H1 (cell line): Measurements from ENCODE around the gene ASAP3.

Experiments used
- CHD2 ChIP-seq: IDR thresholded peaks from 2 replicates; pipeline ENCODE4 v1.6.1; 2012; ENCODE audit warnings: low read length, improper control_type of control experiment
- CREB1 ChIP-seq: IDR thresholded peaks from 2 replicates; pipeline ENCODE4 v1.6.1; 2012; ENCODE audit warnings: inconsistent platforms
- EZH2 ChIP-seq: fragments of 200-600 bp; sonication (generic); IDR thresholded peaks from 2 replicates; pipeline ENCODE4 v1.7.1; 2012; ENCODE audit warnings: low read depth, mild to moderate bottlenecking, moderate library complexity, low read length, inconsistent platforms; ENCODE audit not compliant: severe bottlenecking
- KDM5A ChIP-seq: fragments of 200-600 bp; IDR thresholded peaks from 2 replicates; pipeline ENCODE4 v1.7.1; 2012; ENCODE audit warnings: mild to moderate bottlenecking, low read length, inconsistent platforms, mixed read lengths
- MAFK ChIP-seq: IDR thresholded peaks from 2 replicates; pipeline ENCODE4 v1.6.1; 2012; ENCODE audit warnings: low read depth, mild to moderate bottlenecking, improper control_type of control experiment, low read length
- RFX5 ChIP-seq: IDR thresholded peaks from 2 replicates; pipeline ENCODE4 v1.6.1; 2011; ENCODE audit warnings: low read depth, low read length, improper control_type of control experiment, borderline replicate concordance
- SP1 ChIP-seq: IDR thresholded peaks from 2 replicates; pipeline ENCODE4 v1.6.1; 2011; ENCODE audit warnings: low read depth, low read length
- ZNF274 ChIP-seq: IDR thresholded peaks from 2 replicates; pipeline ENCODE4 v1.7.0; 2012; ENCODE audit warnings: low read length, borderline replicate concordance; ENCODE audit errors: extremely low read depth
- TF ChIP-seq, protein P1 (sequence below), 3 experiments: IDR thresholded peaks; 1 replicate in 2 of 3; 2 replicates in 1 of 3; pipeline versions ENCODE4 v1.5.1 to v1.6.1; 2011; ENCODE audit warnings: low read length in 3 of 3, mild to moderate bottlenecking in 3 of 3, inconsistent platforms in 2 of 3, low read depth in 1 of 3, moderate library complexity in 1 of 3; ENCODE audit not compliant: insufficient read depth in 1 of 3; ENCODE audit errors: control extremely low read depth in 1 of 3
- TF ChIP-seq, protein P2 (sequence below): IDR thresholded peaks from 2 replicates; pipeline ENCODE4 v1.6.1; 2011; ENCODE audit warnings: low read length, improper control_type of control experiment

DNA sequence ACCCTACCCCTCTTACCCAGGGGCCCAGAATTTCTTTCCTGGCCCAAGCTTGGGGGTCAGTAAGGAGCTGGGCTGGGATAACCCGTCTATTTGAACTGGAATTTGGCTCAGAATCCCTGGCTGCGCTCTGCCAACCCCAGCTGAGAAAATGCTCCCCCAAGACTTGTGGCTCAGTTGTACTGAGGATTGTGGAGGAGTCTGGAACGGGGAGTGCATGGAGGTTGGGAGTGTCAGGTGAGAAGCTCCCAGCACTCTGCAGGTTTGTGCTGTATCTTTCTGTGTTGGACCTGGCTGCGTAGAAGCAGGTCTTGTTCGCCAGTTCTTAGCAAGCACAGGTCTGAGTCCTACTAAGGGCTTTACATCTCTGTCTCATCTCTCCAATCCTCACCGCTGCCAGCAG, 61.0 kb downstream of the ASAP3 start:
- TF ChIP-seq EZH2 = peak; percentile 50
- TF ChIP-seq, protein P1, sequence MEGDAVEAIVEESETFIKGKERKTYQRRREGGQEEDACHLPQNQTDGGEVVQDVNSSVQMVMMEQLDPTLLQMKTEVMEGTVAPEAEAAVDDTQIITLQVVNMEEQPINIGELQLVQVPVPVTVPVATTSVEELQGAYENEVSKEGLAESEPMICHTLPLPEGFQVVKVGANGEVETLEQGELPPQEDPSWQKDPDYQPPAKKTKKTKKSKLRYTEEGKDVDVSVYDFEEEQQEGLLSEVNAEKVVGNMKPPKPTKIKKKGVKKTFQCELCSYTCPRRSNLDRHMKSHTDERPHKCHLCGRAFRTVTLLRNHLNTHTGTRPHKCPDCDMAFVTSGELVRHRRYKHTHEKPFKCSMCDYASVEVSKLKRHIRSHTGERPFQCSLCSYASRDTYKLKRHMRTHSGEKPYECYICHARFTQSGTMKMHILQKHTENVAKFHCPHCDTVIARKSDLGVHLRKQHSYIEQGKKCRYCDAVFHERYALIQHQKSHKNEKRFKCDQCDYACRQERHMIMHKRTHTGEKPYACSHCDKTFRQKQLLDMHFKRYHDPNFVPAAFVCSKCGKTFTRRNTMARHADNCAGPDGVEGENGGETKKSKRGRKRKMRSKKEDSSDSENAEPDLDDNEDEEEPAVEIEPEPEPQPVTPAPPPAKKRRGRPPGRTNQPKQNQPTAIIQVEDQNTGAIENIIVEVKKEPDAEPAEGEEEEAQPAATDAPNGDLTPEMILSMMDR (IDR thresholded peaks at IDR 0.05; ENCODE audit: control extremely low read depth in 1 of 3, insufficient read depth in 1 of 3, low read depth in 1 of 3, low read length in 3 of 3) = no peak
- TF ChIP-seq KDM5A = no peak
- TF ChIP-seq CREB1 = no peak
- no peak for TF ChIP-seq SP1
- no peak for TF ChIP-seq CHD2
- TF ChIP-seq, protein P2, sequence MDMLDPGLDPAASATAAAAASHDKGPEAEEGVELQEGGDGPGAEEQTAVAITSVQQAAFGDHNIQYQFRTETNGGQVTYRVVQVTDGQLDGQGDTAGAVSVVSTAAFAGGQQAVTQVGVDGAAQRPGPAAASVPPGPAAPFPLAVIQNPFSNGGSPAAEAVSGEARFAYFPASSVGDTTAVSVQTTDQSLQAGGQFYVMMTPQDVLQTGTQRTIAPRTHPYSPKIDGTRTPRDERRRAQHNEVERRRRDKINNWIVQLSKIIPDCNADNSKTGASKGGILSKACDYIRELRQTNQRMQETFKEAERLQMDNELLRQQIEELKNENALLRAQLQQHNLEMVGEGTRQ = no peak
- no peak for TF ChIP-seq ZNF274
- no peak for TF ChIP-seq MAFK
- TF ChIP-seq RFX5 = no peak
